Measurements from ENCODE around the gene RNF32.
"Not testable (repeated sequence)": the region's sequence is repeated elsewhere in the genome, so short reads cannot be mapped to it uniquely, and the experiment has no call there.

Gene RNF32

GRCh38 chr7:156701787-156702186, 61.2 kb downstream of the RNF32 start:
- in situ Hi-C loops (cut with HindIII; ENCODE audit: low pct_ligation_motif_present, low pct_unique_long_range_greater_than_20kb, low sequenced_read_pairs); DNase-seq: not testable (repeated sequence)

GRCh38 chr7:156702399-156702798, 61.8 kb downstream of the RNF32 start:
- in situ Hi-C loops (cut with HindIII; ENCODE audit: low pct_ligation_motif_present, low pct_unique_long_range_greater_than_20kb, low sequenced_read_pairs): no loop called here

GRCh38 chr7:156703209-156703608, 62.6 kb downstream of the RNF32 start:
- in situ Hi-C loops (cut with HindIII; ENCODE audit: low pct_ligation_motif_present, low pct_unique_long_range_greater_than_20kb, low sequenced_read_pairs): no loop called here
- DNase-seq: no peak

More at GRCh38 chr7:156702399-156702798, 61.8 kb downstream of the RNF32 start:
- DNase-seq: no peak

GRCh38 chr7:156703773-156704482, 63.4 kb downstream of the RNF32 start:
- in situ Hi-C loops (cut with HindIII; ENCODE audit: low pct_ligation_motif_present, low pct_unique_long_range_greater_than_20kb, low sequenced_read_pairs): no loop called here
- no peak for DNase-seq

GRCh38 chr7:156722043-156722826, 81.7 kb downstream of the RNF32 start:
- no peak for DNase-seq
- in situ Hi-C loops (cut with HindIII; ENCODE audit: low pct_ligation_motif_present, low pct_unique_long_range_greater_than_20kb, low sequenced_read_pairs): no loop called here

- DNase-seq: no peak
- in situ Hi-C loops (cut with HindIII; ENCODE audit: low pct_ligation_motif_present, low pct_unique_long_range_greater_than_20kb, low sequenced_read_pairs): no loop called here
Observed at GRCh38 chr7:156725073-156725472, 84.5 kb downstream of the RNF32 start.

- in situ Hi-C loops (cut with HindIII; ENCODE audit: low pct_ligation_motif_present, low pct_unique_long_range_greater_than_20kb, low sequenced_read_pairs): no loop called here
- DNase-seq: no peak
Observed at GRCh38 chr7:156725936-156726335, 85.4 kb downstream of the RNF32 start.

Data from ACHN (cell line).